Endothelial cell (in vitro differentiated cells): ENCODE measurements around the gene CHST12. TPM values are rescaled to one million over a fixed set of nuclear protein-coding genes. Genes with fewer than 3 reads are reported as not detected.

Experiments used
- DNase-seq: peaks from one replicate; pipeline ENCODE4 v3.0.0; 2021; ENCODE audit warnings: low spot score
- H3K27ac Mint-ChIP-seq: one replicate; pipeline ENCODE4 v1.8.0; 2021; ENCODE audit warnings: mixed read lengths, inconsistent platforms; ENCODE audit not compliant: unreplicated experiment
- H3K27me3 Mint-ChIP-seq: one replicate; pipeline ENCODE4 v1.8.0; 2021; ENCODE audit warnings: mild to moderate bottlenecking, moderate library complexity, mixed read lengths, inconsistent platforms; ENCODE audit not compliant: unreplicated experiment
- H3K36me3 Mint-ChIP-seq: one replicate; pipeline ENCODE4 v1.8.0; 2021; ENCODE audit warnings: mild to moderate bottlenecking, low read depth, mixed read lengths, inconsistent platforms; ENCODE audit not compliant: unreplicated experiment
- H3K4me1 Mint-ChIP-seq: one replicate; pipeline ENCODE4 v1.8.0; 2021; ENCODE audit warnings: mild to moderate bottlenecking, mixed read lengths, inconsistent platforms; ENCODE audit not compliant: unreplicated experiment
- H3K4me3 Mint-ChIP-seq: one replicate; pipeline ENCODE4 v1.8.0; 2021; ENCODE audit warnings: mild to moderate bottlenecking, mixed read lengths, inconsistent platforms; ENCODE audit not compliant: unreplicated experiment
- H3K9me3 Mint-ChIP-seq: one replicate; pipeline ENCODE4 v1.8.0; 2021; ENCODE audit warnings: mixed read lengths, inconsistent platforms; ENCODE audit not compliant: unreplicated experiment
- total RNA-seq: library from RNA; stranded (reverse); fragmentation: NEBNext Ultra II Directional; extraction: Animal tissue kit (Norgen Biotek cat#: 25700); gene quantifications from one replicate; pipeline ENCODE4 v1.2.1, GENCODE V29; 2021; ENCODE audit not compliant: unreplicated experiment
- TF ChIP-seq, protein P1 (sequence below): fragments of 200-600 bp; sonication (generic); IDR thresholded peaks from one replicate; pipeline ENCODE4 v1.5.0; 2021; ENCODE audit warnings: antibody characterized with exemption; ENCODE audit not compliant: unreplicated experiment

CHST12 gene
- total RNA-seq, 1 donor from 2014 or later, result 26.9 TPM

DNA sequence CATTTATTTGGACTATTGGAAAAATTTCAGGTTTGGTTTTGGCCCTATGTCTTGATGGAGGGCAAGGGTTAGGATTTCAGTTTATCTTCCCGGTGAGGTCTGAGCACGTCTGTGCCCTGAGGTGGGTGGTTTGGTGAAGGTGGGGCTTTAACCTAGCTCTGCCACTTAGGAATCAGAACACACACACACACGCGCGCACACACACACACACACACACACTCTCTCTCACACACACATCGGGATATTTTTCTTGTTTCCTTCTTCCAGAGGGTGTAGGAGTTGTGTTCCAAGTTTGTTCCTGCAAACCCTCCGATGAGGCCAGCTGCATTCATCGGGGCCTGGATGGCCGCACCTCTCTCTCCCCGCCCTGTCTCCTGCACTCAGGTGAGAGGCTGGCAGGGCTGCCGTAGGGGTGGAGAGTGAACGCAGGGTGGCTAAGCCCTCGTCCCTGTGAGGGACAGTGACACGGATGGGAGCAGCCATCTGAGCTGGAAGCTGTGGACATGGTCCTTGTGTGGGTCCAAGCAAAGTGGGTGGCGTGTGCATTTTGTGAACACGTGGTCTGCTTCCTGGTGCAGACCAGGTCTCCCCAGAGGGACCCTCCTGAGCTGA, 34.2 kb downstream of the CHST12 start:
- Mint-ChIP-seq H3K9me3 (no peaks in the 10 kb centered on the region), H3K4me1 (peaks cover 6% of the 10 kb centered on the region), H3K36me3 (peaks cover 30% of the 10 kb centered on the region), H3K27ac (no peak overlapping the region), H3K27me3 (no peaks in the 10 kb centered on the region), H3K4me3 (peak overlapping the region; percentile 17)
- no peak for DNase-seq
- TF ChIP-seq, protein P1, sequence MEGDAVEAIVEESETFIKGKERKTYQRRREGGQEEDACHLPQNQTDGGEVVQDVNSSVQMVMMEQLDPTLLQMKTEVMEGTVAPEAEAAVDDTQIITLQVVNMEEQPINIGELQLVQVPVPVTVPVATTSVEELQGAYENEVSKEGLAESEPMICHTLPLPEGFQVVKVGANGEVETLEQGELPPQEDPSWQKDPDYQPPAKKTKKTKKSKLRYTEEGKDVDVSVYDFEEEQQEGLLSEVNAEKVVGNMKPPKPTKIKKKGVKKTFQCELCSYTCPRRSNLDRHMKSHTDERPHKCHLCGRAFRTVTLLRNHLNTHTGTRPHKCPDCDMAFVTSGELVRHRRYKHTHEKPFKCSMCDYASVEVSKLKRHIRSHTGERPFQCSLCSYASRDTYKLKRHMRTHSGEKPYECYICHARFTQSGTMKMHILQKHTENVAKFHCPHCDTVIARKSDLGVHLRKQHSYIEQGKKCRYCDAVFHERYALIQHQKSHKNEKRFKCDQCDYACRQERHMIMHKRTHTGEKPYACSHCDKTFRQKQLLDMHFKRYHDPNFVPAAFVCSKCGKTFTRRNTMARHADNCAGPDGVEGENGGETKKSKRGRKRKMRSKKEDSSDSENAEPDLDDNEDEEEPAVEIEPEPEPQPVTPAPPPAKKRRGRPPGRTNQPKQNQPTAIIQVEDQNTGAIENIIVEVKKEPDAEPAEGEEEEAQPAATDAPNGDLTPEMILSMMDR, result no peak

DNA sequence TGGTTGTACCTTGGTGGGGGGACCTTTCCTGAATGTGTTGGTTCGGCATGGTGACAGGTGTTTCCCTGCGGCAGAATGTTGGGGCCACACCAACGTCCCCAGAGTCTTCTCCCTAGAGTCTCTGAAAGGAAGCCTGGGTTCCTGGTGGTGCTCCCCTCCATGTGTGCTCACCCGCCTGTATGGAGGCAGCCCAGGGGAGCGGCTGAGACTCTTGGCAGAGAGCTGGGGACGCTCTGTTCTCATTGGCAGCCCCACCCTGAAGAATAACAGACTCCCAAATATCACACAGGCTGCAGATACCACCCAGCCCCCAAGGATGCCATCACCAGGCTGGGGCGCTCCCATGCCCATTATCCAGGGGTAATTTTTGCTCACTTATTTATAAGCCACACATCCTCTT, 34.8 kb downstream of the CHST12 start:
- TF ChIP-seq, protein P1, result no peak
- peaks cover 6% of the 10 kb centered on the region for H3K4me1 Mint-ChIP-seq
- H3K9me3 Mint-ChIP-seq, result no peaks in the 10 kb centered on the region

DNA sequence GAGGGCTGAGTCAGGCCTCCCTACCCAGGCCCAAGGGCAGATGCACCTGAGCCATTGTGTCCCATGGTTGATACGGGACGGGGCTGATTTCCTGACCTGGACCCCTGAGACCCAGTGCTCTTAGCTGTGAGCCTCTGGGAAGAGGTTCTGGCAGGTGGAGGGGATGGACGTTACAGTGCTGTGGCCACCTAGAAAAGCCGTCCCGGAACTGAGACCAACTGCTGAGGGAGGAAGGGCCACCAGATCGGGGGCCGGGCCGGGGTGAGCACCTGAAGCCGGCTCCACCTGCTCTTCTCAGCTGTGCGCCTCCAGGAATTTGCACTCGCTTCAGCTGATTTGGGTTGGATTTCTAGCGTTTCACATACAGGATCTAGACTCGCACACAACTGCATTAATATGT, 35.4 kb downstream of the CHST12 start:
- peaks cover 28% of the 10 kb centered on the region for H3K36me3 Mint-ChIP-seq
- no peak for DNase-seq
- no peak overlapping the region for H3K4me3 Mint-ChIP-seq
- H3K27ac Mint-ChIP-seq, result no peak overlapping the region
- peaks cover 6% of the 10 kb centered on the region for H3K4me1 Mint-ChIP-seq
- no peaks in the 10 kb centered on the region for H3K9me3 Mint-ChIP-seq
- TF ChIP-seq, protein P1, result no peak
- H3K27me3 Mint-ChIP-seq, result no peaks in the 10 kb centered on the region

More for the DNA sequence above, 34.8 kb downstream of the CHST12 start:
- no peak overlapping the region for H3K27ac Mint-ChIP-seq
- no peaks in the 10 kb centered on the region for H3K27me3 Mint-ChIP-seq
- H3K4me3 Mint-ChIP-seq, result no peak overlapping the region
- peaks cover 30% of the 10 kb centered on the region for H3K36me3 Mint-ChIP-seq
- DNase-seq, result no peak

DNA sequence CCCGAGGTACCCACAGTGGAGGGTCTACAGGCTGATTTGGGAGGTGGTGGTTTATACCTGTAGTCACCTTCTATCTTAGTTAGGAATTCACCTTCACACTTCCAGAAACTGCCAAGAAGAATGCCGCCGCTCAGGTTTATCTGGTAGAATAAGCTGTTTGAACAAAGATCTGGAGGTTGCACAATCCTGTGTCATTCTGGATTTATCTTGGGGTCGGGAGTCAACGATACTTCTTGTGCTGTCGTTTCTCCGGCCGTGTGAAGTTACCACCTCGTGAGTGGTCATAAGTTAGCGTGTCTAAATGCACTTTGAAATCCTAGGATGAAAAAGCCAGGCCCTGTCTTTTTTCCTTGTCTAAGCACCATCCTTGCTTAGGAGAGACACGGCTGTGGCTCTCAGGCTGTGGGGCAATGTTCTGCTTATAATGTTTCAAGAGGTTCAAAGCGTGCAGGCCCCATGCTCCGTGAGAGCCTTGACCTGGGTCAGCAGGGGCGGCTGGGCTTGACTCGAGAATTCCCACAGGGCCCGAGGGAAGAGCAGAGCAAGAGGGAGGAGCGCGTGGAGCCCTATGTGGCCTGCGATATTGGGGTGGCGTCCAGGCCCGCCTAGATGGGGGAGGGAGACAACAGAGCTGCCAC, 37.3 kb downstream of the CHST12 start:
- TF ChIP-seq, protein P1, result no peak
- Mint-ChIP-seq H3K27me3 (no peaks in the 10 kb centered on the region), H3K4me1 (peaks cover 6% of the 10 kb centered on the region), H3K27ac (no peak overlapping the region), H3K4me3 (no peak overlapping the region), H3K36me3 (peaks cover 18% of the 10 kb centered on the region), H3K9me3 (no peaks in the 10 kb centered on the region)
- no peak for DNase-seq

DNA sequence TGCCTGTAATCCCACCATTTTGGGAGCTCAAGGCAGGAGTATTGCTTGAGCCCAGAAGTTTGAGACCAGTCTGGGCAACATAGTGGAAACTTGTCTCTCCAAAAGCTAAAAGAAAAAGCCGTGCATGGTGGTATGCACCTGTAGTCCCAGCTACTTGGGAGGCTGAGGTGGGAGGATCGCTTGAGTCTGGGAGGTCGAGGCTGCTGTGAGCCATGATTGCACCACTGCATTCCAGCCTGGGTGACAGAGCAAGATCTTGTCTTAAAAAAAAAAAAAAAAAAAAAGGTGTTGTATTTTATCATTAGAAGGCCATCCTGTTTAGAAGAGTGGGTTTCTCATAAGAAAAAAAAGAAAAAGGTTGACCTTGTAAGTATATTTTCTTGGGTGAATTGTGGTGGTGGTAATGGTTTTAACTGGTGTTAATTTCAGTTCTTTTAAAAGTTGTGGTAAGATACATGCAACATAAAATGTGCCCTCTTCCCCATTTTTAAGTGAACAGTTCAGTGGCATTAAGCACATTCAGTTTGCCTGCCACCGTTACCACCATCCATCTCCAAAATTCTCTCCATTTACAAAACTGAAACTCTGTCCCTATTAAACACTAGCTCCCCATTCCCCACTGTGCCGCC, 38.1 kb downstream of the CHST12 start:
- no peak overlapping the region for H3K27ac Mint-ChIP-seq
- no peaks in the 10 kb centered on the region for H3K9me3 Mint-ChIP-seq
- DNase-seq, result no peak
- TF ChIP-seq, protein P1, result no peak
- no peaks in the 10 kb centered on the region for H3K27me3 Mint-ChIP-seq
- peaks cover under 1% of the 10 kb centered on the region for H3K4me1 Mint-ChIP-seq
- peaks cover 11% of the 10 kb centered on the region for H3K36me3 Mint-ChIP-seq
- H3K4me3 Mint-ChIP-seq, result no peak overlapping the region
